NCI-H1694 (cell line): ENCODE data around the gene C5orf22.
"Not testable (repeated sequence)": the region's sequence is repeated elsewhere in the genome, so short reads cannot be mapped to it uniquely, and the experiment has no call there.

Source experiments
- DNase-seq: peaks from one replicate; lab custom pipeline; 2025; lab: John Stamatoyannopoulos, UW

The C5orf22 gene

GRCh38 chr5:31531888-31532547 lies at the start of gene C5orf22, which contains the start of gene DROSHA:
Gene C5orf22 (plus strand): TSS chr5:31532301. CDS start chr5:31532393, 92 bp downstream.
Gene DROSHA (minus strand): TSS chr5:31532093. CDS start chr5:31529059, 3,034 bp downstream.
- peak; percentile 99 for DNase-seq

GRCh38 chr5:31485376-31486207 lies 46.5 kb upstream of the C5orf22 start:
- DNase-seq: no peak

DNA sequence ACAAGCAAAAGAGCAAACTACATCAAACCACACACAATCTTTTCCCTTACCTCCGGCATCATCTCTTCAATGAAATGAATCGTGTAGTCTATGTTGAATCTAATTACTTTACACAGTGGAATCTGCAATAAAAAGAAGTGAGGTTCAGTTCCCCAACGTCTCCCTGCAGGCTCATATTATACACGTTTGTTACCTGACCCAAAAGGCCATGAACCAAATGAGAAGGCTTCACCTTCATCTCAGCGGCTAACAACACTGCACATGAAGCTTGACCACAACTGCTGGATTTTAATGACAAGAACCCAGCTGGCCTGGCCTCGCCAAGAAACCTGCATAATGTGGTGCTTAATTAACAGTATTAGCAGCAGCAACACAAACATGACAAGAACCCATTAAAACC lies 45.7 kb upstream of the C5orf22 start:
- no peak for DNase-seq

GRCh38 chr5:31487506-31487905 lies 44.6 kb upstream of the C5orf22 start:
- no peak for DNase-seq

DNA sequence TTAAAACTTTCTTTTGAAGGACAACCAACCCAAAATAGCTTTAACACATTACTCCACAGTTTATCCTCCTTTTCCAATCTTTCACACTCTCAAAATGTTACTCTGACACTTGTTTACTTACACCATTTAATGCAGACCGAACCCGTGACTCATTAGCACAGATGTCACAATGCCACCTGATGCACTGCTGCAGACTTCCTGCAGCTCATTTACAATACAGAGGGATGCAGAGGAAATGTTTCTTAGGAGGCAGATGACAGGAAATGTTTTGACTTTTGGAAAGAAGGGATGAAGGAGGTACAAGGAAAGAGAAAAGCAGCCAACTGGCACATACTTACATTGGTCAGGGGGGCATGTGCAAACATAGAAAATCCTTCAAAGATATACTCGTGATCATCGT lies 39.2 kb upstream of the C5orf22 start:
- DNase-seq: peak; percentile 31

GRCh38 chr5:31495336-31495735 lies 36.8 kb upstream of the C5orf22 start:
- DNase-seq: no peak

DNA sequence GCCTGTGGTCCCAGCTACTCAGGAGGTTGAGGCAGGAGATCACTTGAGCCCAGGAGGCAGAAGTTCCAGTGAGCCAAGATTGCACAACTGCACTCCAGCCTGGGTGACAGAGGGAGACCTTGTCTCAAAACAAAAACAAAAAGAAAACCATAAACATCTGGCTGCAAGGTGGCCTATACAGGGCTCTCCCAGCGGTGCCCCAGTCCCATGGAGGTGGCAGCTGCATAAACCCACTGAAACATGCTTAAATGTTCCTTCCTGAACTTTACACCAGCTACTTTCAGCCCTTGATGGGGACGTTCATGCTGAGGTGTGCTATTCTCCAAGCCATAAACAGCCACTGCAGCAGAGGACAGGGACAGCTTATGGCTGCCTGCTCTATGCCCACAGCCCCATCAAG lies 35.8 kb upstream of the C5orf22 start:
- DNase-seq: no peak

- DNase-seq: no peak
Measured at GRCh38 chr5:31496891-31497290, 35.2 kb upstream of the C5orf22 start.

GRCh38 chr5:31500256-31500655 lies 31.8 kb upstream of the C5orf22 start:
- DNase-seq: no peak

- peak; percentile 93 for DNase-seq
Measured at GRCh38 chr5:31502506-31502905, 29.6 kb upstream of the C5orf22 start.

DNA sequence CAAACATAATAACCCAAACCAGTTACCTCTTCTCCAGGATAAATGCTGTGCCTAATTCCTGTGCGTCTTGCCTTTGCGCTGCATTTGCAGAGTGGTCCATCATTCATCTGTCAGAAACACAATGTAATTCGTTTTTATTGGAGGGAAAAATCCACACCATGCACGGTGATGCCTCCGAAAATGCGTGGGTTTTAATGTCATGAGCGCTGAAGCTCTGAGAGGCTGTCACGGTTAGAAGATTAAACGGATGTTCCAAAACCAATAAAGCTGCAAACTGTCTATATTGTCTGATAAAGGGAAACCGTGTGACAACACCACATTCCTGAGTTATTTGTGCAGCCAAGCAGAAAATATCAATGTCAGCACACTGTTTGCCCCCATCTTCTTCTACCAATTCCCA lies 27.6 kb upstream of the C5orf22 start:
- DNase-seq: no peak

DNA sequence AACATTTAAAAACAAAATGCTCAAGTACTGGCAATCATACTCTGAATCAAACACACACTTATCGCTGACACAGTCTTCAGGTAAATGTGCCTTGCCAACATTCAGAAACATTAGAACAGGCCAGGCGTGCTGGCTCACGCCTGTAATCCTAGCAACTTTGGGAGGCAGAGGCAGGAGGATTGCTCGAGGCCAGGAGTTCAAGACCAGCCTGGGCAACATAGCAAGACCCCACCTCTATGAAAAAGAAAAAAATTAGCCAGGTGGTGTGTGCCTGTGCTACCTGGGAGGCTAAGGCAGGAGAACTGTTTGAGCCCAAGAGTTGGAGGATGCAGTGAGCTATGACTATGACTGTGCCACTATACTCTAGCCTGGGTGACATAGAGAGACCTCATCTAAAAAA lies 20.8 kb upstream of the C5orf22 start:
- no peak for DNase-seq

DNA sequence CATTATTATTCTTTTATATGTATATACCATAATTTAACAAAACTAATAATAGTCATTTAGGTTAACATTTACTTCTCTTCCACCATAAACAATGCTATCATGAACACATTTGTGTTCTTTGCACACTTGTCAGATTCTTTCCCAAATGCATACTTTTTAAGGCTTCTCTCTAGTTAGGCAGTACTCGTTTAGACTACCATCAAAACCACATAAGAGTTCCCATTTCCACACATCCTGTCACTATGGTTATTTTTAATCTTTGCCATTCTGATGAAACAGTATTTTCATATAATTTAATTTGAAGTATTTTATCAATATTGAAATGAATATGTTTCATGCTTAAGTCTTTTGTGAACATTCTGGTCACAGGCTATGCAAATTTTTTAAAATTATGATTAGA lies 15.3 kb upstream of the C5orf22 start:
- DNase-seq: no peak

DNA sequence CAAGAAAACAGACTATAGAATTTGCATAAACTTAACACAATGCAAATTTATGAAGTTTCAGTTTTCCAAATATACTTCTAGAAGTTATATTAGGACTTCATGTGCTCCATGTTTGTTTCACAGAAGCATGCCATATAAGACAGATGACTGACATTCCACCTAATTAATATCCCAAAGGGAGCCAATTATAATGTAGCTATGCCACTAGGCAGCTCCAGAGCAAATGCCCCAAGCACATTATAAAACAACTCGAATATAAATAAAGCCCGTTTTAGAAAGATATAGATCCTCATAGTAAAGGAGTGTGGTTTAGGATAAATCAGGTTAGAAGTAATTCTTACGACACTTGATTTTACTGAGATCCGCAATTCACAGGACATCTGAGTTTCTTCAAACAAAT lies 9.1 kb upstream of the C5orf22 start:
- DNase-seq: no peak

GRCh38 chr5:31530541-31531265 lies 1.4 kb upstream of the C5orf22 start:
- DNase-seq: no peak

DNA sequence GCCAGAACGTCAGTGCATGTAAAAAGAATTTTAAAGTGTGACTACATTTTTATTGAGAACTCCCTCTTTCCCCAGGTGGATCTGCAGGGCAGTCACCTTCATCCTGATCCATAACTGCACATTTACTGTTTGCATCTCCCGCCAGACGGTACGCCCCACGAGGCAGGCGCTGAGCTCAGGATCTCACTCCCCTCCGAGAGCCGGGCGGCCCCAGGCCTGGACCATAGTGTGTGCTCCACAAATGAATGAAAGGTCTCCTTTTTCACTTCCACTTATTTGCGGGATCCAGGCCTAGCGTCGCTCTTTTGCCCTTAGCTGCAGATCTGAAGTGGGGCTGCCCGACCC lies 586 bp upstream of the C5orf22 start:
- no peak for DNase-seq

DNA sequence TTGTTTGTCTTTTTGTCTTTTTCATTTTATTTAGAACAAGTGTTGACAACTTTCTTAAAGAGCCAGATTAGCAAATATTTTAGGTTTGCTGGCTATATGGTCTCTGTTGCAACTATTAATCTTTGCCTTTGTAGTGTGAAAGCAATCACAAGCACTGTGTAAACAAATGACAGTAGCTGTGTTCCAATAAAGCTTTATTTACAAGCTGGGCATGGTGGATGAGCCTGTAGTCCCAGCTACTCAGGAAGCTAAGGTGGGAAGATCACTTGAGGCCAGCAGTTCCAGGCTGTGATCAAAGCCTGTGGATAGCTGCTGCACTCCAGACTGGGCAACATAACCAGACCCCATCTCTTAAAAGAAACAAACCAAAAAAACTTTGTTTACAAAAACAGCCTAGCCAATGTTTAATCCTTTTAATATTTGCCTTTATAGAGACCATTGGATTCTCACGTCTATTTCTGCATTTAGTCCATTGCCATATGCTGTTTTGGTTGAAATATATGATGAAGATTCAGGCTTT lies 2.5 kb downstream of the C5orf22 start:
- no peak for DNase-seq

GRCh38 chr5:31536873-31537272 lies 4.8 kb downstream of the C5orf22 start:
- no peak for DNase-seq

- DNase-seq: no peak
Measured at GRCh38 chr5:31537349-31537748, 5.2 kb downstream of the C5orf22 start.

- DNase-seq: no peak
Measured at GRCh38 chr5:31537851-31538250, 5.8 kb downstream of the C5orf22 start.

- DNase-seq: not testable (repeated sequence)
Measured at GRCh38 chr5:31549114-31549513, 17.0 kb downstream of the C5orf22 start.

- no peak for DNase-seq
Measured at GRCh38 chr5:31551878-31552277, 19.8 kb downstream of the C5orf22 start.

DNA sequence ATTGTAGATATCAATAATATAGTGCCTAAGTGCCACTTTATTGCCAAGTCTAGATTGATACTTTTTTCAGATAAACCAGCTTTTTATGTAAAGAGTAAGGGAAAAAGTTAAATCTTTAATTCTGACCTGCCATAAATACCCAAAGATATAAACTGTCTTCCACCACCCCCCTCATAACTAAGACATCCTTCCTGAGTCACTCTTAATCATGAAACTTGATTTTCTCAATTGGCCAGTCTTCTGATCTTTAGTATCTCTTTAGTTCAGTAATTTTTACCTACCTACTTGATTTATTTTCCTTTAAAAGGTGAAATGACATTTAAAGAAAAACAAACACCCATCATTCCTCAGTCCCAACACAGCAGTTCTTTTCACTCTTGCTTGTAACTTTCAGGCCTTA lies 21.8 kb downstream of the C5orf22 start:
- DNase-seq: no peak
